ENCODE results near the gene RPLP2. TPM values are rescaled to one million over a fixed set of nuclear protein-coding genes. Genes with fewer than 3 reads are reported as not detected.

The RPLP2 gene
- total and polyA plus RNA-seq, 2 donors (not counting 1 experiment from before 2014, with no cell fraction given) = 525 to 3,947 TPM

DNA sequence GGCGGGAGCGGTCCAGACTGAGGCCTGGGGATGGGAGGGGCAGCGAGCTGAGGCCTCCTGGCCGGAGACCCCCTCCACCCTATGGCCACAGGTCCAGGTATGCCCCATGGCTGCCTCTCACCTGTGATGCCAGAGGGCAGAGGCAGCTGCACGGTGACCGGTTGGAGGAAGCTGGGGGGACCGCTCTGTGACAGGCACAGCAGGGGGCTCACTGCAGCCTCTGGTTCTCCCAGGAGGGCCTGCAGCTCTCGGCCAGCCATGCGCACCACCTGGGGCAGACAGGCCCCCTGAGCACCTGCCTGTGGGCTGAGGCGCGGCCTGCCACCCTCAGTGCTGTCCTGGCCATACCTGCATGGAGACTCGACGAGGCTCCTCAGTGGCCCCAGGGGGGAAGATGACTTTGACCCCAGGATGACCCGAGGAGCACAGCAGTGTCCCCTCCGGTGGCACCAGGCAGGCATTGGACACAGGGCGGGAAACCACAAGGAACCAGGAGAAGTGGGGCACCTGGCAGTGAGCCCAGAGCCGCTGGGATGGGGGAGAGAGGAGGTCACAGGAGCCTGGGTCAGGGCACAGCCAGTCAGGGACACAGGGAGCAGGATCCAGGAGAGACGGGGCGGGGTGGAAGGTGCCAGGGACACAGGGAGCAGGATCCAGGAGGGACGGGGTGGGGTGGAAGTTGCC, 8.5 kb upstream of the RPLP2 start:
- Histone ChIP-seq H2AFZ (ENCODE audit: insufficient read depth, low read depth, low read length, poor library complexity, severe bottlenecking) (no peak overlapping the region), H3K79me2 (ENCODE audit: control insufficient read depth, insufficient read depth, low read length) (peaks cover 67% of the 10 kb centered on the region), H3K27ac (ENCODE audit: low read length in 2 of 2) (no peak overlapping the region), H4K20me1 (ENCODE audit: control insufficient read depth, insufficient read depth, low read length, poor library complexity, severe bottlenecking) (peaks cover 54% of the 10 kb centered on the region), H3K9ac (ENCODE audit: low read length) (no peak overlapping the region), H3K9me3 (ENCODE audit: control extremely low read depth in 1 of 3, control insufficient read depth in 2 of 3, insufficient read depth in 1 of 3, low read length in 2 of 3) (no peaks in the 10 kb centered on the region), H3K4me1 (ENCODE audit: control insufficient read depth in 2 of 2, insufficient read depth in 2 of 2, low read length in 2 of 2) (peaks cover 19 to 42% of the 10 kb centered on the region in 2 donors), H3K4me3 (ENCODE audit: control extremely low read depth in 1 of 5, extremely low read depth in 1 of 5, insufficient read depth in 1 of 5, low read depth in 2 of 5, low read length in 4 of 5) (no peak overlapping the region), H3K36me3 (replicated peaks in 1 of 2; ENCODE audit: control extremely low read depth in 1 of 2, control insufficient read depth in 1 of 2, extremely low read depth in 1 of 2, insufficient read depth in 2 of 2, low read length in 1 of 2) (peaks cover 0 to 9% of the 10 kb centered on the region in 2 experiments), H3K4me2 (replicated peaks; ENCODE audit: low read depth, low read length, poor library complexity, severe bottlenecking) (no peak overlapping the region), H3K27me3 (replicated peaks in 1 of 4; ENCODE audit: control extremely low read depth in 1 of 4, control insufficient read depth in 3 of 4, insufficient read depth in 4 of 4, low read length in 3 of 4) (no peaks in the 10 kb centered on the region)
- ATAC-seq (ENCODE audit: low read depth) (no peak), DNase-seq (no peak)
- H3K4me3 Mint-ChIP-seq = no peak overlapping the region
- WGBS (ENCODE audit: insufficient coverage) = 92% methylated on average over 18 of the region's 20 CpGs
- peaks cover 19% of the 10 kb centered on the region for H3K4me1 Mint-ChIP-seq
- no peaks in the 10 kb centered on the region for H3K27me3 Mint-ChIP-seq
- no peak for TF ChIP-seq EZH2 (IDR thresholded peaks at IDR 0.05; ENCODE audit: borderline replicate concordance, insufficient read depth, low read depth, low read length, poor library complexity, severe bottlenecking)
- TF ChIP-seq, protein P1, sequence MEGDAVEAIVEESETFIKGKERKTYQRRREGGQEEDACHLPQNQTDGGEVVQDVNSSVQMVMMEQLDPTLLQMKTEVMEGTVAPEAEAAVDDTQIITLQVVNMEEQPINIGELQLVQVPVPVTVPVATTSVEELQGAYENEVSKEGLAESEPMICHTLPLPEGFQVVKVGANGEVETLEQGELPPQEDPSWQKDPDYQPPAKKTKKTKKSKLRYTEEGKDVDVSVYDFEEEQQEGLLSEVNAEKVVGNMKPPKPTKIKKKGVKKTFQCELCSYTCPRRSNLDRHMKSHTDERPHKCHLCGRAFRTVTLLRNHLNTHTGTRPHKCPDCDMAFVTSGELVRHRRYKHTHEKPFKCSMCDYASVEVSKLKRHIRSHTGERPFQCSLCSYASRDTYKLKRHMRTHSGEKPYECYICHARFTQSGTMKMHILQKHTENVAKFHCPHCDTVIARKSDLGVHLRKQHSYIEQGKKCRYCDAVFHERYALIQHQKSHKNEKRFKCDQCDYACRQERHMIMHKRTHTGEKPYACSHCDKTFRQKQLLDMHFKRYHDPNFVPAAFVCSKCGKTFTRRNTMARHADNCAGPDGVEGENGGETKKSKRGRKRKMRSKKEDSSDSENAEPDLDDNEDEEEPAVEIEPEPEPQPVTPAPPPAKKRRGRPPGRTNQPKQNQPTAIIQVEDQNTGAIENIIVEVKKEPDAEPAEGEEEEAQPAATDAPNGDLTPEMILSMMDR (IDR thresholded peaks at IDR 0.05) = no peak
- no peaks in the 10 kb centered on the region for H3K9me3 Mint-ChIP-seq (ENCODE audit: insufficient read depth)
- POLR2A ChIA-PET = interaction anchor here (0.6 kb wide), 2 partner anchors 23 to 35 kb away, joined by 5 to 6 read pairs; no protein-coding TSS in a partner anchor
- CTCF ChIA-PET = no interaction called here
- H3K27ac Mint-ChIP-seq = no peak overlapping the region
- intact Hi-C loops (cut with micrococcal nuclease) = no loop called here

DNA sequence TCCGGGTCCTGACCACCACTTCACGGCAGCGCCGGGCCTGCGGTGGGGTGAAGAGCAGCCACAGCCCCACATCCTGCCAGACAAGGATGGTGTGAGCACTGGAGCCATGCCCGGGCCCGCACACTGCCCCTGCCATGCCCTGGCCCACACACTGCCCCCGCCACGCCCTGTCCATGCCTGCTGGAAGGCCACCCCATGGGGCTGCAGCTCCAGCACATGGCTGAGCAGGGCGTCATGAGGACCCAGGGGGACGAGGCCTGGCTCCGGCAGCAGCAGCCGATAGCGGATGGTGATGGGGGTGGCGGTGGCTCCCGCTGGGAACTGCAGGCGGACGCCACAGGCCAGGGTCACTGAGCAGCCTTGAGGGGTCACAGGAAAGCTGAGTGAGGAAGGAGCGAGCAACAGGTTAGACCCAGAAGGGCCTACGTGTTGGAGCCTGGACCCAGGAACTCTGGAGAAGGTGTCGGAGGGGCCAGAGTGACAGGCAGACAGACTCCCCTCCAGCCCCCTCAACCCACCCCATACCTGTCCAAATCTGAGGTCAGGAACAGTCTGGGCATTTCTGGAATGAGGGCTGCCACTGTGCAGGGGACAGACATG, 7.6 kb upstream of the RPLP2 start:
- Histone ChIP-seq H3K79me2 (ENCODE audit: control insufficient read depth, insufficient read depth, low read length) (peaks cover 59% of the 10 kb centered on the region), H3K4me2 (replicated peaks; ENCODE audit: low read depth, low read length, poor library complexity, severe bottlenecking) (no peak overlapping the region), H3K27ac (ENCODE audit: low read length in 2 of 2) (no peak overlapping the region), H3K4me1 (ENCODE audit: control insufficient read depth in 2 of 2, insufficient read depth in 2 of 2, low read length in 2 of 2) (peaks cover 10 to 33% of the 10 kb centered on the region in 2 donors), H3K9me3 (ENCODE audit: control extremely low read depth in 1 of 3, control insufficient read depth in 2 of 3, insufficient read depth in 1 of 3, low read length in 2 of 3) (no peaks in the 10 kb centered on the region), H3K36me3 (replicated peaks in 1 of 2; ENCODE audit: control extremely low read depth in 1 of 2, control insufficient read depth in 1 of 2, extremely low read depth in 1 of 2, insufficient read depth in 2 of 2, low read length in 1 of 2) (peaks cover 0 to 9% of the 10 kb centered on the region in 2 experiments), H4K20me1 (ENCODE audit: control insufficient read depth, insufficient read depth, low read length, poor library complexity, severe bottlenecking) (peaks cover 46% of the 10 kb centered on the region), H3K4me3 (ENCODE audit: control extremely low read depth in 1 of 5, extremely low read depth in 1 of 5, insufficient read depth in 1 of 5, low read depth in 2 of 5, low read length in 4 of 5) (no peak overlapping the region), H3K27me3 (replicated peaks in 1 of 4; ENCODE audit: control extremely low read depth in 1 of 4, control insufficient read depth in 3 of 4, insufficient read depth in 4 of 4, low read length in 3 of 4) (no peaks in the 10 kb centered on the region), H2AFZ (ENCODE audit: insufficient read depth, low read depth, low read length, poor library complexity, severe bottlenecking) (no peak overlapping the region), H3K9ac (ENCODE audit: low read length) (no peak overlapping the region)
- ChIA-PET POLR2A (interaction anchor here (0.5 kb wide), 1 partner anchor 61 kb away, joined by 4 read pairs; no protein-coding TSS in a partner anchor), CTCF (interaction anchor here (1.1 kb wide), 1 partner anchor 80 kb away, joined by 3 read pairs; no protein-coding TSS in a partner anchor)
- Mint-ChIP-seq H3K4me1 (peaks cover 12% of the 10 kb centered on the region), H3K27ac (no peak overlapping the region), H3K9me3 (ENCODE audit: insufficient read depth) (no peaks in the 10 kb centered on the region), H3K4me3 (peak overlapping the region; percentile 7), H3K27me3 (no peaks in the 10 kb centered on the region)
- 97% methylated on average over 21 of the region's 21 CpGs for WGBS (ENCODE audit: insufficient coverage)
- TF ChIP-seq, protein P1 (IDR thresholded peaks at IDR 0.05) = no peak
- no peak for TF ChIP-seq EZH2 (IDR thresholded peaks at IDR 0.05; ENCODE audit: borderline replicate concordance, insufficient read depth, low read depth, low read length, poor library complexity, severe bottlenecking)
- DNase-seq (no peak), ATAC-seq (ENCODE audit: low read depth) (no peak)
- intact Hi-C loops (cut with micrococcal nuclease) = no loop called here
